ENCODE data around the gene ITPR3.

The ITPR3 gene

GRCh38 chr6:33684983-33685382 is 63.9 kb downstream of the ITPR3 start:
- no peak for TF ChIP-seq CTCF (conservative IDR thresholded peaks at IDR 0.05; ENCODE audit: low read depth, low read length)
- H3K4me3 ChIP-seq (ENCODE audit: low read length): no peak overlapping the region
- DNase-seq (ENCODE audit: low read depth): no peak

- no peak for DNase-seq (ENCODE audit: low read depth)
- no peak overlapping the region for H3K4me3 ChIP-seq (ENCODE audit: low read length)
- TF ChIP-seq CTCF (conservative IDR thresholded peaks at IDR 0.05; ENCODE audit: low read depth, low read length): no peak
These were observed 64.5 kb downstream of the ITPR3 start for GRCh38 chr6:33685411-33686224.

DNA sequence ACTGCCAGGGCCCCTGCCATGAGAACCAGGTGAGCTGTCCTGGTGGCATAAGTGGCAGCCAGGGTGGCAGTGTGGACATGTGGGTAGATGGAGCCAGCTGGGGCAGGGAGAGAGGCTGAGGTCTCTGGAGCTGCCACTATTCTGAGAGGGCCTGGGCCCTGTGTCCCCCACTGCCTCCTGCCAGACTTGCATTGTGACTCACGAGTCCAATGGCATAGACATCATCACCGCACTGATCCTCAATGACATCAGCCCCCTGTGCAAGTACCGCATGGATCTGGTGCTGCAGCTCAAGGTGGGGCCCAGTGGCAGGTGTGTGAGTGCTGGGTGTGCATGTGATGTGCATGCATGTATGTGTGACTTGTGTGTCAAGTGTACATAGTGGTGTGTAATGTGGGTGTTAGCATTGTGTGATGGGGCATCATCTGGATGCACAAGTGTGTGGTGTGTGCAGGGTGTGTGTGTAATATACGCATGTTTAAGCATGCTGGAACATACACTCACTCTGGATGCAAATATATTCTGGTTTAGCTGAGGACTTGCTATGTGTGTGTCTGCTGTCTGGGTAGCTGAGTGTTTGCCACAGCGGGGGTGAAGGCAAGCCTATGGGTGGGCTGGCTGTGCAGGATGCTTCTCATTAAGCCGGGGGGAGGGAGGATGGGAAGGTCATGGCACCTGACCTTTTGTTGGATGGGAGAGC is 65.3 kb downstream of the ITPR3 start:
- H3K4me3 ChIP-seq (ENCODE audit: low read length): no peak overlapping the region
- TF ChIP-seq CTCF (conservative IDR thresholded peaks at IDR 0.05; ENCODE audit: low read depth, low read length): no peak
- no peak for DNase-seq (ENCODE audit: low read depth)

DNA sequence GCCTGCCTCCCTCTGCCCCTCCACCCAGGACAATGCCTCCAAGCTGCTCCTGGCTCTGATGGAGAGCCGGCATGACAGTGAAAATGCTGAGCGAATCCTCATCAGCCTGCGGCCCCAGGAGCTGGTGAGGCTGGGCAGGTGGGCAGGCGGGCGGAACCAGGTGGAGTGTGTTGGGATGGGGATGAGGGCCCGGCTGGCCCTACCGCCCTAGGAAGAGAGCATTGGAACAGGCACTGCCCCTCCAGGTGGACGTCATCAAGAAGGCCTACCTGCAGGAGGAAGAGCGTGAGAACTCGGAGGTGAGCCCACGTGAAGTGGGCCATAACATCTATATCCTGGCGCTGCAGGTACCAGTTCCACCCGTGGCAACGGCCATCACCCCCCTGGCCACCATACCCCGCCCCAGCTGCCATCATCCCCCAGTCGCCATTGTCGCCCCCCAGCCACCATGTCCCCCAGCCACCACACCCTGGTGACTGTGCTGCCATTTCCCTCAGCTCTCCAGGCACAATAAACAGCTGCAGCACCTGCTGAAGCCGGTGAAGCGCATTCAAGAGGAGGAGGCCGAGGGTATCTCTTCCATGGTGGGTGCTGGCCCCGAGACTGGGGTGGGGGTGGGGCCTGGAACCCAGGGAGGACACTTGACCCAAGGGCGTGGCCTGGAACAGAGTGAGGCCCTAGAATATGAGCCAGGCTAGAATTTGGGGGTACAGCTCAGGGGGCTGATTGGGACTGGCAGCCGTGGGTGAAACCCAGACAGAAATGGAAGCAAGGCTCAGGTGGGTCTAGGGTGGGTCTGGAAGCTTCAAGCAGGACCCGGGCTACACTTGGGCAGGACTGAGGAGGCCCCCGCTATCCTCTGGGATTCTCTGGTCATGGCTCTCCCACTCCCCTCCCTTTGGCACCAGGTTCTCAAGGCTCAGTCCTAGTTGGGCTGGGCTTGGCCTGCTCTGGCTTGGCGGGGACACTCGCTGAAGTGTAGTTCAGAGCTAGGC is 66.2 kb downstream of the ITPR3 start:
- TF ChIP-seq CTCF (conservative IDR thresholded peaks at IDR 0.05; ENCODE audit: low read depth, low read length): no peak
- no peak for DNase-seq (ENCODE audit: low read depth)
- H3K4me3 ChIP-seq (ENCODE audit: low read length): no peak overlapping the region

DNA sequence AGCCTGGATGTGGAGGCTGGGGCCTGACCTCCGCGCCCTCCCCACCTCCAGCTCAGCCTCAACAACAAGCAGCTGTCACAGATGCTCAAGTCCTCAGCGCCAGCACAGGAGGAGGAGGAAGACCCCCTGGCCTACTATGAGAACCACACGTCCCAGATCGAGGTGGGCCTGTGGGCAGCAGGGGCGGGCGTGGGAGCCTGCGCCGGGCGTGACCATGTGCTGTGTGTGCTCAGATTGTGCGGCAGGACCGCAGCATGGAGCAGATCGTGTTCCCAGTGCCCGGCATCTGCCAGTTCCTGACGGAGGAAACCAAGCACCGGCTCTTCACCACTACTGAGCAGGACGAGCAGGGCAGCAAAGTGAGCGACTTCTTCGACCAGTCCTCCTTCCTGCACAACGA is 66.9 kb downstream of the ITPR3 start:
- no peak for DNase-seq (ENCODE audit: low read depth)
- no peak overlapping the region for H3K4me3 ChIP-seq (ENCODE audit: low read length)
- no peak for TF ChIP-seq CTCF (conservative IDR thresholded peaks at IDR 0.05; ENCODE audit: low read depth, low read length)

- no peak for TF ChIP-seq CTCF (conservative IDR thresholded peaks at IDR 0.05; ENCODE audit: low read depth, low read length)
- no peak for DNase-seq (ENCODE audit: low read depth)
- no peak overlapping the region for H3K4me3 ChIP-seq (ENCODE audit: low read length)
These were observed 67.5 kb downstream of the ITPR3 start for GRCh38 chr6:33688451-33689147.
